Nephron progenitor cell (in vitro differentiated cells): ENCODE results near the gene SHROOM4.
A peak's percentile ranks its signal among the peaks of the same experiment; 100 is the strongest.

Source experiments
- DNase-seq: peaks from one replicate; pipeline ENCODE4 v3.0.0; 2021
- H3K27ac Mint-ChIP-seq: 2 replicates; pipeline ENCODE4 v1.8.0; 2021; ENCODE audit warnings: mild to moderate bottlenecking, moderate library complexity, mixed read lengths
- H3K27me3 Mint-ChIP-seq: 2 replicates; pipeline ENCODE4 v1.8.0; 2021; ENCODE audit warnings: mild to moderate bottlenecking, low read depth, mixed read lengths; ENCODE audit not compliant: poor library complexity
- H3K36me3 Mint-ChIP-seq: 2 replicates; pipeline ENCODE4 v1.8.0; 2021; ENCODE audit warnings: low read depth, mixed read lengths
- H3K4me1 Mint-ChIP-seq: 2 replicates; pipeline ENCODE4 v1.8.0; 2021; ENCODE audit warnings: mixed read lengths
- H3K4me3 Mint-ChIP-seq: 2 replicates; pipeline ENCODE4 v1.8.0; 2021; ENCODE audit warnings: mild to moderate bottlenecking, moderate library complexity, mixed read lengths
- H3K9me3 Mint-ChIP-seq: 2 replicates; pipeline ENCODE4 v1.8.0; 2021; ENCODE audit warnings: mild to moderate bottlenecking, moderate library complexity, mixed read lengths
- TF ChIP-seq, protein P1 (sequence below): fragments of 200-600 bp; sonication (generic); IDR thresholded peaks from 2 replicates; pipeline ENCODE4 v1.5.0; 2021; ENCODE audit warnings: antibody characterized with exemption

The SHROOM4 gene

DNA sequence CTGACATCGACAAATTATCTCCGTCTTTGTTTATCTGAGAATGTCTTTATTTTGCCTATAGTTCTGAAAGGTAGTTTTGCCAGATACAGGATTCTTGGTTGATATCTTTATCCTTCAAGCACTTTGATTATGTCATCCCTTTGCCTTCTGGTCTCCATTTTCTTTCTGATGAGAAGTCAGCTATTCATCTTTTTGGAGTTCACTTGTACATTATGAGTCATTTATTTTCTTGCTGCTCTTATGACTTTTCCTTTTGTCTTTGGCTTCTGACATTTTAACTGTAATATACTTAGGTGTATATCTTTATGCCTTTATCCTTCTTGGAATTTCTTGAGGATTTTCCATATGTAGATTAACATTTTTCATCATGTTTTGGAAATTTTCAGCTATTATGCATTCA is 51.4 kb downstream of the SHROOM4 start:
- no peaks in the 10 kb centered on the region for H3K36me3 Mint-ChIP-seq
- no peaks in the 10 kb centered on the region for H3K4me1 Mint-ChIP-seq
- DNase-seq: no peak
- H3K27ac Mint-ChIP-seq: no peak overlapping the region
- H3K4me3 Mint-ChIP-seq: no peak overlapping the region
- H3K9me3 Mint-ChIP-seq: peaks cover 17% of the 10 kb centered on the region
- peaks cover 3% of the 10 kb centered on the region for H3K27me3 Mint-ChIP-seq
- TF ChIP-seq, protein P1, sequence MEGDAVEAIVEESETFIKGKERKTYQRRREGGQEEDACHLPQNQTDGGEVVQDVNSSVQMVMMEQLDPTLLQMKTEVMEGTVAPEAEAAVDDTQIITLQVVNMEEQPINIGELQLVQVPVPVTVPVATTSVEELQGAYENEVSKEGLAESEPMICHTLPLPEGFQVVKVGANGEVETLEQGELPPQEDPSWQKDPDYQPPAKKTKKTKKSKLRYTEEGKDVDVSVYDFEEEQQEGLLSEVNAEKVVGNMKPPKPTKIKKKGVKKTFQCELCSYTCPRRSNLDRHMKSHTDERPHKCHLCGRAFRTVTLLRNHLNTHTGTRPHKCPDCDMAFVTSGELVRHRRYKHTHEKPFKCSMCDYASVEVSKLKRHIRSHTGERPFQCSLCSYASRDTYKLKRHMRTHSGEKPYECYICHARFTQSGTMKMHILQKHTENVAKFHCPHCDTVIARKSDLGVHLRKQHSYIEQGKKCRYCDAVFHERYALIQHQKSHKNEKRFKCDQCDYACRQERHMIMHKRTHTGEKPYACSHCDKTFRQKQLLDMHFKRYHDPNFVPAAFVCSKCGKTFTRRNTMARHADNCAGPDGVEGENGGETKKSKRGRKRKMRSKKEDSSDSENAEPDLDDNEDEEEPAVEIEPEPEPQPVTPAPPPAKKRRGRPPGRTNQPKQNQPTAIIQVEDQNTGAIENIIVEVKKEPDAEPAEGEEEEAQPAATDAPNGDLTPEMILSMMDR: no peak

DNA sequence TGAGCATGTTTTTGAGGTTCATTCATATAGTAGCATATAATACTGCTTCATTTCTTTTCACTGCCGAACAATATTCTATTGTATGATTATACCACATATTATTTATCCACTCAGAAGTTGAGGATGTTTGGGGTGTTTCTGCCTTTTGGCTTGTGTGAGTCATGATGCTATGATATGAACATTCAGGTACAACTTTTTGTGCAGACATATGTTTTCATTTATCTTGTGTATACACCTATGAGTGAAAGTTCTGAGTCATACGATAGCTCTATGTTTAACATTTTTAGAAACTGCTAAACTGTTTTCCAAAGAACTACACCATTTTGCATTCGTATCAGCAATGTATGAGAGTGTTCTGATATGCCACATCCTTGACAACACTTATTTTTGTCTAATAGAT is 57.7 kb downstream of the SHROOM4 start:
- no peak overlapping the region for H3K27ac Mint-ChIP-seq
- H3K9me3 Mint-ChIP-seq: no peaks in the 10 kb centered on the region
- no peaks in the 10 kb centered on the region for H3K27me3 Mint-ChIP-seq
- DNase-seq: no peak
- no peak overlapping the region for H3K4me3 Mint-ChIP-seq
- H3K4me1 Mint-ChIP-seq: no peaks in the 10 kb centered on the region
- TF ChIP-seq, protein P1: no peak
- H3K36me3 Mint-ChIP-seq: no peaks in the 10 kb centered on the region

DNA sequence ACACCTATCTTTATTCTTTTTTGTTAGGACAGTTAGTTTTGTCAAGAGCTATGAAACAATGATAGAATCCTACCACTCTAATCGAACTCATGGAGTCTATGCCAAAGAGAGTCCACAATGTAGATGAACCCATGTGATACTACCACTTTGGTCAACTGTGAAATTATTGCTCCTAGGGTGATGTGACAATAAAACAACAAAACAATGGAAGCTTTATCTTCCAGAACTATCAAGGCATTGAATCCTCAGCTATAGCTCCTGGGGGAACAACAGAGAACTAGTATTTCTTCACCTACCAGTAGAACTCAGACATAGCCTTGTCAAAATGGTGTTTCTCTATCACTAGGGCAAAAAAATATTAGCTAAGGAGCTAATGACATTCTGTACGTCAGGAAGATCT is 62.9 kb downstream of the SHROOM4 start:
- no peak overlapping the region for H3K4me3 Mint-ChIP-seq
- no peaks in the 10 kb centered on the region for H3K27me3 Mint-ChIP-seq
- H3K27ac Mint-ChIP-seq: no peak overlapping the region
- no peak for DNase-seq
- no peaks in the 10 kb centered on the region for H3K9me3 Mint-ChIP-seq
- no peaks in the 10 kb centered on the region for H3K4me1 Mint-ChIP-seq
- TF ChIP-seq, protein P1: no peak
- H3K36me3 Mint-ChIP-seq: no peaks in the 10 kb centered on the region

DNA sequence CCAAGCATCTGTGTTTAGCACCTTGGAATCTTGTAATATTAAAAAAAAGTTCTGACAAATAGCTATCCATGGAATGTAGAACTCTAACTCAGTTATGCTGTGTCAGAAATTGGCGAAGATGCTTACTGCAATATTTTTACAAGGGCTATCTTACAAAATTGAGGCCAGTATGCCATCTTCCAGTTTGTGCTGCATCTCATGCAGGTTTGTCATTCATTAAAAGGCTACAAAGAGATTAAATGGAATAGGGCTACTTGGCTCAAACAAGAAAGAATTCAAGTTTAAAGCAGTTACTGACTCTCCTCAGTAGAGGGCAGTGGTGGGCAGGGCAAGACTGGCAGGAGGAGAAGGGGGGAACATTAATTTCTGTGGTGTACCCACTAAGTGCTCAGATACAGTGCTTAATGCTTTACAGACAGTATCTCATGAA is 66.5 kb downstream of the SHROOM4 start:
- Mint-ChIP-seq H3K27ac (no peak overlapping the region), H3K9me3 (peaks cover 15% of the 10 kb centered on the region), H3K4me1 (peaks cover 5% of the 10 kb centered on the region), H3K27me3 (no peaks in the 10 kb centered on the region), H3K36me3 (peaks cover 6% of the 10 kb centered on the region), H3K4me3 (no peak overlapping the region)
- peak; percentile 21 for DNase-seq
- TF ChIP-seq, protein P1: peak; percentile 64

DNA sequence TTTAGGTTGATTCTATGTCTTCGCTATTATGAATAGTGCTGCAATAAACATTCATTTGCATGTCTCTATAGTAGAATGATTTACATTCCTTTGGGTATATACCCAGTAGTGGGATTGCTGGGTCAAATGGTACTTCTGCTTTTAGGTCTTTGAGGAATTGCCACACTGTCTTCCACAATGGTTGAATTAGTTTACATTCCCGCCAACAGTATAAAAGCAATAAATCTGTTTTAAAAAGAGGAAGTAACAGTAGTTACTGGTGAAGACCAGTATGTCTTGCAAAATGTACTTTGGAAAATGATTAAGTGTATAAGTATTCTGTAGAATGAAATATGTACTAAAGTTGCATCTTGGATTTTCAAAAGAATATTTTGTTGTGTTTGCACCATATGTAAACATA is 77.3 kb downstream of the SHROOM4 start:
- H3K27ac Mint-ChIP-seq: no peak overlapping the region
- H3K4me3 Mint-ChIP-seq: no peak overlapping the region
- no peak for DNase-seq
- no peaks in the 10 kb centered on the region for H3K4me1 Mint-ChIP-seq
- H3K9me3 Mint-ChIP-seq: peaks cover 43% of the 10 kb centered on the region
- no peaks in the 10 kb centered on the region for H3K36me3 Mint-ChIP-seq
- peaks cover 5% of the 10 kb centered on the region for H3K27me3 Mint-ChIP-seq
- TF ChIP-seq, protein P1: no peak

DNA sequence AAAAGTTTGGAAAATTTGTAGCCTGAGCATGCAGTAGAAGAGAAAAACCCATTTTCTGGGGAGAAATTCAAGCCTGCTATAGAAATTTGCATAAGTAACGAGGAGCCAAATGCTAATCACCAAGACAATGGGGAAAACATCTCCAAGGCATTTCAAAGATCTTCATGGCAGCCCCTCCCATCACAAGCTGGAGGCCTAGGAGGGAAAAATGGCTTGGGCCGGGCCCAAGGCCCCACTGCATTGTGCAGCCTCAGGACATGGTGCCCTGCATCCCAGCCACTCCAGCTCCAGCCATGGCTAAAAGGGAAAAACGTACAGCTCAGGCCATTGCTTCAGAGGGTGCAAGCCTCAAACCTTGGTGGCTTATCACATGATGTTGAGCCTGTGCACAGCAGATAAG is 87.7 kb downstream of the SHROOM4 start:
- no peak for DNase-seq
- Mint-ChIP-seq H3K27ac (no peak overlapping the region), H3K9me3 (peaks cover 52% of the 10 kb centered on the region), H3K36me3 (peaks cover 17% of the 10 kb centered on the region), H3K4me1 (peaks cover 36% of the 10 kb centered on the region), H3K27me3 (peaks cover 4% of the 10 kb centered on the region), H3K4me3 (no peak overlapping the region)
- TF ChIP-seq, protein P1: no peak
